NCI-H748 treated with DMSO at 0.1 percent for 48 hours (cell line): ENCODE measurements around the gene MAP2K5.
A peak's percentile ranks its signal among the peaks of the same experiment; 100 is the strongest.
"Not testable (repeated sequence)": the region's sequence is repeated elsewhere in the genome, so short reads cannot be mapped to it uniquely, and the experiment has no call there.

Source experiments
- DNase-seq: peaks from one replicate; lab custom pipeline; 2025; lab: John Stamatoyannopoulos, UW

MAP2K5 gene

GRCh38 chr15:67672834-67673233 is 130.3 kb downstream of the MAP2K5 start:
- DNase-seq = not testable (repeated sequence)

- DNase-seq = no peak
These were observed 132.5 kb downstream of the MAP2K5 start for GRCh38 chr15:67674983-67675382.

GRCh38 chr15:67678089-67678488 is 135.6 kb downstream of the MAP2K5 start:
- no peak for DNase-seq

DNA sequence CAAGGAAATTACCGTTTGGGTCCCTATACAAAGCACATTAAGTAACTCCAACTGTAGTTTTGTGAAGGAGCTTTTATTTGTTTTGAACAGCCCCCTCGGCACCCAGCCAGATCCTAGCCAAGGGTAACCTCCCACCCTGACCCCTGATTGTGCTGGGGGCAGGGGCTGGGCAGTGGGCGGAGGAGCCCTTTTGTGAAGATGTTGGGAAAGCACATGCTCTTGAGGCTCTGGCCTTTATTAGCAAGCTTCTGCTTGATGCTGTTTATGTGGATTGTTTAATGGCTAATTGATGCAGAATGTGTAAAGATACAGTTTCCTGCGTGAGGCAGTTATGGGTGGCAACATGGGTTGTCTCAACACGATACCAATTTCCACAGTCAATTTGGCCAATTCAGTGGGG is 136.5 kb downstream of the MAP2K5 start:
- DNase-seq = peak; percentile 44

- DNase-seq = peak; percentile 3
These were observed 138.1 kb downstream of the MAP2K5 start for GRCh38 chr15:67680641-67681040.

- DNase-seq = peak; percentile 2
These were observed 142.6 kb downstream of the MAP2K5 start for GRCh38 chr15:67685008-67685599.

- DNase-seq = no peak
These were observed 143.2 kb downstream of the MAP2K5 start for GRCh38 chr15:67685716-67686115.

DNA sequence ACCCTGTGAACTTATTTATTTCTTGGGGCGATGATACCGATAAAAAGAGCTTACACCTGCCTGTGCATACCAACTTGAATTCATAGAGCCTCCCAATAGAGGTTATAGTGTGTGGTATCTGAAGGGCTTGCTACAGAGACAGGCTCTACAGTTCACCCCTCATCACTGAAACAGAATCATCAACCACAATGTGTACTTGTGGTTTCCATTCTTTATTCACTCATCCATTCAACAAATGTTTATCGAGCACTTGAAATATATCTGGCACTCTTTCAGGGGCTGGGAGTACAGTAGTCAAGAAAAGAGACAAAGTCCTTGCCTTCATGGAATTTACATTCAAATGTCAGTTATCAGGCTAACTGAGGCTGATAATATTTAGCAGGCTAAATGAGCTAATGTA is 148.4 kb downstream of the MAP2K5 start:
- DNase-seq = peak; percentile 31

- no peak for DNase-seq
These were observed 148.9 kb downstream of the MAP2K5 start for GRCh38 chr15:67691450-67691849.

DNA sequence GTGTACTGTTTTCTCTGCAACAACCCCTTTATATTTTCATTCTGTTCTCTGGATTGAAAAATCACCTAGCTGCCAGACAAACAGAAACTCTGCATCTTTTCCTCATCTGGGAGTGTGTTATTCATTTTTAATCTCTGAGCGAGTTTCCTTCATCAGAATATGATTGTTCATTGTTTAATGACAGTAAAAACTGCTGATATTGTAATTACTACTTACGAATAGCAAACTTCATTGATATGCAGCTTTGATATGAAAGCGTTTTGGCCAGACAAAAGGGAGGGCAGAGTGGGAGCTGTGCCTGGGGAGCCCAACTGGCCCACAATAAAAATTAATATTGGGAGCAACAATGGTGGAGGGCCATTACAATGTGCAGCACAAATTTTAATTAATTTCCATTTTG is 150.1 kb downstream of the MAP2K5 start:
- no peak for DNase-seq

- DNase-seq = no peak
These were observed 153.6 kb downstream of the MAP2K5 start for GRCh38 chr15:67696087-67696486.

DNA sequence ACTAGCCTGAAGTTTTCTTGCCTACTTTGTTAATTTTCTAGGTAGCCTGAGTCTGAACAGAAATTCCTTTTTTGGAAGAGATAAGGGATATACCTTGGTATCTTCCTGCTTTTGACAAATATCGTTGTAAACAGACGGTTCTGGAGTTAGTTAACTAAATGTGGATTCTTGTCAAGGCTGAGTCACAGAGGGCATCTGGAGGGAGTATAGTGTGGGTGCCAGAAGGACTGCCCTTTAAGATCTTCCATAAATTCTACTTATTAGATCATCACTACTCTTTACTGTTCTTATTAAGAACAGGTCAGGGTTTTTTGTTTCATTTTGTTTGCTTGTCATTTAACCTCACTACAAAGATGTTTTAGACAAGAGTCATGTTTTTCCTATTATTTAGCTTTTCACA is 157.5 kb downstream of the MAP2K5 start:
- DNase-seq = no peak

- DNase-seq = no peak
These were observed 159.2 kb downstream of the MAP2K5 start for GRCh38 chr15:67701669-67702068.

GRCh38 chr15:67707520-67708283 is 165.2 kb downstream of the MAP2K5 start:
- no peak for DNase-seq

DNA sequence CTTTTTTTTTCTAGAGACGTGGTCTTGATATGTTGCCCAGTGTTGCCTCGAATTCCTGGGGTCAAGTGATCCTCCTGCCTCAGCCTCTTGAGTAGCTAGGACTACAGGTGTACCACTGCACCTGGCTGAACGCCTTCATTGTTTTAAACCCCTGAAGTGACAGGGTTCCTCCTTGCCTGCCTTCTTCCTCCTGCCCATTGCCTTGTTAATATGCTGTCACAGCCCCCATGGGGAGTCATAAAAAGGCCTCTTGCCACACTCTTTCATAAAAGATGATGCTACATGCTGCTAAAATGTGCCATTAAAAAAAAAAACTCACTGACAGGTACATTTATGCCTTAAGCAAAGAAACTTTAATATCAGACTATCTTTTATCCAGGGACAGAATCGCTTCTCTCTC is 166.0 kb downstream of the MAP2K5 start:
- DNase-seq = no peak

DNA sequence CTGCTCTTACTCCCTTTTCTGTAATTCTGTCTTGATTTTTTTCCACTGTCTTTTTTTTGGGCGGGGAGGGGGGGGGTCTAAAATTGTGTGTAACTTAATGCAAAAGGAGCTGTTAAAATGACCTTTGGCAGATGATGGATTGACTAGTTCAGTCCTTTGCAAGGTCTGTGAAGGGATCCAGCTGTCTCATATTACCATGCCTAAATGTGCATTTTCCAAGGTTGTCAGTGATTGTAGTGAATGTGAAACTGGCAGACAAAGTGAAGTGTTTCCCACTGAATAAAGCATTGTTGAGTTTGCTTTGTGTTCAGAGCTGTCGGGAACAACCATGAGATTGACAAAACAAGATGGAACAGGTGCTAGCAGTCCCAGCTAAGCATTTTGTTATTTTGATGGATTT is 172.7 kb downstream of the MAP2K5 start:
- peak; percentile 59 for DNase-seq

DNA sequence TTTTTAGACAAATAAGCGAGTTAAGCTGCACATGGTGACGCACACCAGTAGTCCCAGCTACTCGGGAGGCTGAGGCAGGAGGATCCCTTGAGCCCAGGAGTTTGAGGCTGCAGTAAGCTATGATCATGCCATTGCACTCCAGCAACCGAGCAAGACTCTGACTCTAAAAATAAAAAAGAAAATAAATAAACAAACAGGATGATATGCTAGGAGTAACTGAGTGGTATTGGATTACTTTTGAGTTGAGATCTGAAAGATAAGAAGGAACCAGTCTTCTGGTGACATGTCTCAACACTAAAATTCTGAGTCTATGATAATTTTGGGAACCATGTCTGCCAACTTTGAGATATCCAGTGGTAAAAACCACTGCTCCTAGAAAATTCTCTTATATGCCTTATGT is 173.7 kb downstream of the MAP2K5 start:
- DNase-seq = no peak

- no peak for DNase-seq
These were observed 175.3 kb downstream of the MAP2K5 start for GRCh38 chr15:67717776-67718175.

DNA sequence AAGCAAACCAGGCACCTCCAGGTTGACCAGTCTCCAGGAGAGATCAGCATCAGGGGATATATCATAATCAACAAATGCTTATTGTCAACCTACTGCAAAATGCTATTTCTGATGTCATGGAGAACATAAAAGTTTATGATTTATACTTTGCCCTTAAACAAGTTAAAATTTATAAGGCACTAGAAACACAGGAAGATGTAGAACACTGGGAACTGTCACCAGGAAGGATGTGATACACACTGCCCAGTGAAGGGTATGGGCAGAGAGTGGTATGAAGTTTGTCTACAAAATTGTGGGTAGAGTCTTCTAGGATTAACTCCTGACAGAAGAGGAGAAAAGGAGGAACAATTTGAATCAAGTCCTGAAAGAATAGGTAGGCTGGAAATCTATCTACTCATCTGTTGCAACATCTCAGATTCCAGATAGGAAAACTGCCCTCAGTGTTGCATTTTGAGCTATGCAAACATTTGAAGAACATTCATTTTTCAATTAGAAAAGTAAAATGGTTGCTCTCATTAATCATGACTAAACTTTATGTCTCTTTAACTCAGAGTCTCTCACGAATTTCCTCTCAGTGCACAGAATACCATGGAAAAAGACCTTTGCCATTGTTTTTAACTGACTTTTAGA is 176.9 kb downstream of the MAP2K5 start:
- no peak for DNase-seq

DNA sequence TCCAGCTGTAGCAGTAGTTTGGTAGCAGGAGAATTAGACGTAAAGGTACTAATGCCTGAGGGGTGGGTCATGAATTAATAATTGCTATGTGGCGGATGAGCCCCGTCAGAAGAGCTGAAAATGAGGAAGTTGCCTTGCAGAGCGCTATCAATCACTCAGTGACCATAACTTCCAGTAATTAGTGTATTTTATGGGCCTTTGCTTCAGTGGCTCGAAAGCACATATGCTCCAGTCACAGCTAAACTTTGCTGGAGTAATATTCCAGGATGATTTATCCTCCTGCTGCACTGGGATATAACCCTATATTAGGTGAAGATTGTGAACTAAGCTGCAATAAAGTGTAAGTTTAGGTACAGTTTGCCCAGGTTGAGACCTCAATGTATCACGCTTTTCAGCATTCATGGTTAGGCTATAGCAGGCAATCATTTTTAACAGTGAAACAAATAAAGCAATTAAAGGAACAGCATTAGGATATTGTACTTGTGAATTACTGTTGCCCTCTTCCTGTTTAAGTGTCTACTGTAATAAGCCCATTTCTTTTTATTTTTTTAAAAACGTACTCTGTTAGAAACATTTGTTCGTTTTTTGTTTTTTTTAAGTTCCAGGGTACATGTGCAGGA is 178.2 kb downstream of the MAP2K5 start:
- DNase-seq = no peak

GRCh38 chr15:67722030-67722817 is 179.7 kb downstream of the MAP2K5 start:
- DNase-seq = no peak
